DMS53 (cell line): ENCODE measurements around the gene LYRM7.
A peak's percentile ranks its signal among the peaks of the same experiment; 100 is the strongest.
"Not testable (repeated sequence)": the region's sequence is repeated elsewhere in the genome, so short reads cannot be mapped to it uniquely, and the experiment has no call there.

Experiments used
- DNase-seq: peaks from one replicate; lab custom pipeline; 2025; lab: John Stamatoyannopoulos, UW

The LYRM7 gene

DNA sequence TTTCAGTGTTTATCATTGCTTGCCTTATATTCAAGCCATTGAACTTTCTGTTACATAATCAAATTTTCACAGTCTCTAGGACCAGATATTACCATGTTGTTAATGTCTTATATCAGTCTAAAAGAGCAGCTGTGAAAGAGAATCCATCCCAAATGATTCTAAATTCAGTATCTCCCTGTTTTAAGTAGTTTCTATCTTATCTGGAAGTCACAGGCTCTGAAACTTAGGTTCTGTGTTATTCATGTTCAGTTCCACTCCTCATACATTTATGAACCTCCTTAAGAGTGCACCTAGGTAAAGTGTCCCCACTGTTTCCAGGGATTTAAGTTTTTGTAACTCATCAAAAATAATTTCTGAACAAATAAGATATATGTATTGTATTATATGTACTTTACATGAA, 9.7 kb downstream of the LYRM7 start:
- no peak for DNase-seq

- DNase-seq: no peak
Measured at GRCh38 chr5:131182839-131183238, 12.1 kb downstream of the LYRM7 start.

DNA sequence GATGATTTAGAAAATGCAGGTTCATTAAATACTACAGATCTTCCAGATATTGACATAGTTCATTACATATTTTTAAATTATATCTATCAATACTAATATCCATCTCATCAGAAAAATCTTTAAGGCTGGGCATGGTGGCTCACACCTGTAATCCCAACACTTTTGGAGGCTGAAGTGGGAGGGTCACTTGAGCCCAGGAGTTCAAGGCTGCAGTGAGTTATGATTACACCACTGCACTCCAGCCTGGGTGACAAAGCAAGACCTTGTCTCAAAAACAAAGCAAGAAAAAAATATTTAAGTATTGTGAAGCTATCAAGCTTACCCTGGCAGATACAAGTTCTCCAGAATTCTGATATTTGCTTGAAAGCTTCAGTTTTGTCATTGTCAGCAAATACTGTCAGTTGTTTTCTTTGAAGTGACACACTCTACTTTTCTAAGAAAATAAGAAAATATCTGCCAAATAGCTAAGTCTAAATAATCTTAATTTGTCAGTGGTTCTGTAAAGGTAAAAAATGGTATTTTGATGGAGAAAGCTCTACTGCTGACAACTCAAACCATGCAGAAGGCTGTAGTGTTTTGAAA, 14.9 kb downstream of the LYRM7 start:
- peak; percentile 12 for DNase-seq

- peak; percentile 91 for DNase-seq
Measured at GRCh38 chr5:131186561-131187256, 16.0 kb downstream of the LYRM7 start.

DNA sequence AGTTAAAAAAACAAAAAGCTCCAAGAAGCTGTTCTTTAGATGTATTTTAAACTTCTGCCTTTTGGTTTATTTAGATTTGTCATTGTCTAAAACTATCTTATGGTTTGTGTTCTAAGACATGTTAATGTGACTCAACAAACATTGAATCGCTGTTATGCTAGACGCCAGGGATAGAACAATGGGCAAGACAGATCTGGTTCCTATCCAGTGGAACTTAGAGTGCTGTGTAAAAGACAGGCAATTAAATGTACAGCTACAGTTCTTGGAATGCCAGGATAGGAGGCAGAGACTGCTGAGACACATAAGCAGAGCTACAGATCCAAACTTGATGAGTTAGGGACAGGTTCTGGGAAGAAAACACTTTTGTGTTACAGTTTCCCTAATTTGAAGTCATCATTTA, 22.4 kb downstream of the LYRM7 start:
- DNase-seq: no peak

- not testable (repeated sequence) for DNase-seq
Measured at GRCh38 chr5:131193897-131194296, 23.2 kb downstream of the LYRM7 start.

- DNase-seq: no peak
Measured at GRCh38 chr5:131194725-131195124, 24.0 kb downstream of the LYRM7 start.

GRCh38 chr5:131195696-131196095, 25.0 kb downstream of the LYRM7 start:
- no peak for DNase-seq

GRCh38 chr5:131196331-131196730, 25.6 kb downstream of the LYRM7 start:
- DNase-seq: no peak

GRCh38 chr5:131198625-131199024, 27.9 kb downstream of the LYRM7 start:
- no peak for DNase-seq

GRCh38 chr5:131200560-131200959, 29.8 kb downstream of the LYRM7 start:
- no peak for DNase-seq

GRCh38 chr5:131204964-131205363, 34.2 kb downstream of the LYRM7 start:
- no peak for DNase-seq

DNA sequence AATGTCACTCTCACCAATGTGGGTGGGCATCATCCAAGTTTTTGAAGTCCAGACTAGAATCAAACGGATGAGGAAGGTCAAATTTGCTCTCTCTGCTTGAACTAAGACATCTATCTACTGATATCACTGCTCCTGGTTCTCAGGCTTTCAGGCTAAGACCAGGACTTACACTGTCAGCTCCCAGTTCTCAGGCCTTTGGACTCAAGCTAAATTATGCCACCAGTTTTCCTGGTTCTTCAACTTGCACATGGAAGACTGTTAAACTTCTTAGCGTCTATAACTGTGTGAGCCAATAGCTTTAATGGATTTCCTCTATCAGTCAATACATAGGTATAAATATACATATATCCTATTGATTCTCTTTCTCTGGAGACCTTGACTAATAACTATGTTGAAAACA, 35.3 kb downstream of the LYRM7 start:
- no peak for DNase-seq

- no peak for DNase-seq
Measured at GRCh38 chr5:131206772-131207171, 36.0 kb downstream of the LYRM7 start.

- DNase-seq: no peak
Measured at GRCh38 chr5:131209175-131209505, 38.4 kb downstream of the LYRM7 start.

GRCh38 chr5:131209506-131210150, 38.9 kb downstream of the LYRM7 start:
- peak; percentile 29 for DNase-seq

GRCh38 chr5:131210151-131210510, 39.4 kb downstream of the LYRM7 start:
- no peak for DNase-seq

DNA sequence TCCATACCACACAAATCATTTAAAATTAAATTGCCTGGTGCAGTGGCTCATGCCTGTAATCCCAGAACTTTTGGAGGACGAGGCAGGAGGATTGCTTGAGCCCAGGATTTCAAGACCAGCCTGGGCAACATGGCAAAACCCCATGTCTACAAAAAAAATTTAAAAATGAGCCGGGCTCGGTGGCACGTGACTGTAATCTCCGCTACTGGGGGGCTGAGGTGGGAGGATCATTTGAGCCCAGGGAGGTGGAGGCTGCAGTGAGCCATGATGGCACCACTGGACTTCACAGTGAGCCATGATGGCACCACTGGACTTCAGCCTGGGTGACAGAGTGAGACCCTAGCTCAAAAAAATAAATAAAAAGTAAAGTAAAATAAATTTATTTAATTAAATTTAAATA, 40.9 kb downstream of the LYRM7 start:
- no peak for DNase-seq

GRCh38 chr5:131212471-131213021, 41.8 kb downstream of the LYRM7 start:
- DNase-seq: no peak

DNA sequence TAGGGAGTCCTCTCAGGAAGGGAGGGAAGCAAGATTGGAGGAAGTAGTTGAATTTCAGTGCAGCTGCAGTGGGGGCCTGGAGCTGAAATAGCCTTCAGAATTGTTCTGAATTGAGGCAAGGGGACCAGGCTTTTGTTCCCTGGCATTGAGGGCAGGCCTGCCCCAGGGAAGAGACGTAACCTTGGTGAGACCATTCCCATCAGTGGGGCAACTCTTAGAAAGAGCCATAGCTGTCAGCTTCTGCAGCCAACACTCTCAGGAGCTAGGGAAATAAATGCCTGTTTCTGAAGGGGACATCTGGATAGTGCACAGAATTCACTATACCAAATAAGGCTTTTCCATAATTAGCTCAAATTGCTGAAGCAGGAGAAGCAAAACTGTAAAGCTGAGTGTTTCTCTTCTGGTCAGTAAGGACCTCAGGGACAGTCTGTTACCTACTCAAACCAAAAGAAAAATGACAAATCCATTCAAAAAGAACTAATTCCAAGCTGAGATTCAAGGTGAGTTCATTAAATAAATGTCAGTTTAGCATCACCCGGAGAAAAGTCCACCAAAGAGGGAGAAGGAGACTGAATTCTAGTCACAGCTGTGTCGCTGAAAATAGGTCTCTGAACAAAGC, 44.0 kb downstream of the LYRM7 start:
- DNase-seq: no peak

DNA sequence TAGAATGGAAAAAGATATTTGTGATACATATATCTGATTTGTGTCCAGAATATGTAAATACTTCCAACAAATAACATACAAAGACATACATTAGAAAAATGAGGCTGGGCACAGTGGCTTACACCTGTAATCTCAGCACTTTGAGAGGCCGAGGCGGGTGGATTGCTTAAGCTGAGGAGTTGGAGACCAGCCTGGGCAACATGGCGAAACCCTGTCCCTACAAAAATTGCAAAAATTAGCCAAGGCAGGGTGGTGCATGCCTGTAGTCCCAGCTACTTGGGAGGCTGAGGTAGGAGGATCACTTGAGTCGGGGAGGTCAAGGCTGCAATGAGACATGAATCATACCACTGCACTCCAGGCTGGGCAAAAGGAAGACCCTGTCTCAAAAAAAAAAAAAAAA, 47.0 kb downstream of the LYRM7 start:
- no peak for DNase-seq

DNA sequence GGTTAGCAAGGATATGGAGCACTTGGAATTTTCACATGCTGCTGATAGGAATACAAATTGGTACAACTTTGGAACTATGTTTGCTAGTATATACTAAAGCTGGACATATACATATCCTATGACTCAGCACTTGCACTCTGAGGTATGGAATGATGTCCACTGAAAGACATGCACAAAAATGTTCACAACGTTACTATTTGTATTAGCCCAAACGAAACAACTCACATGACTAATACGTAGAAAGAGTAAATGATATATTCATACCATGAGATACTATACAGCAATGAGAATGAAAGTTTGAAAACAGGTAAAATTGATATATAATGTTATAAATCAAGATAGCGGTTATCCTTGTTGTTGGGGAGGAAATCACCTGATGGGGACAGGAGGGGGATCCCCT, 47.6 kb downstream of the LYRM7 start:
- peak; percentile 11 for DNase-seq

- no peak for DNase-seq
Measured at GRCh38 chr5:131220566-131220965, 49.8 kb downstream of the LYRM7 start.
